ENCODE data around the gene SUSD6. TPM values are rescaled to one million over a fixed set of nuclear protein-coding genes. Genes with fewer than 3 reads are reported as not detected.

SUSD6 gene
- total RNA-seq, 1 experiment from 2014 or later = 44.7 TPM

GRCh38 chr14:69572841-69573135 lies 38.6 kb upstream of the SUSD6 start:
- H3K9me3 Mint-ChIP-seq (ENCODE audit: low read depth, unreplicated experiment) = no peaks in the 10 kb centered on the region
- peak overlapping the region; percentile 69 for H3K4me3 Mint-ChIP-seq (ENCODE audit: low read depth, unreplicated experiment)
- CTCF ChIA-PET = interaction anchor here (0.6 to 1.6 kb wide), 3 partner anchors 38 to 339 kb away, joined by 3 to 4 read pairs (median 3); no protein-coding TSS in a partner anchor
- no peak for TF ChIP-seq CTCF (IDR thresholded peaks at IDR 0.05; ENCODE audit: unreplicated experiment)
- DNase-seq = no peak
- H3K27ac Mint-ChIP-seq (ENCODE audit: unreplicated experiment) = no peak overlapping the region
- intact Hi-C loops (cut with micrococcal nuclease; ENCODE audit: unreplicated experiment) = loop anchor here (10.0 kb wide), 1 partner anchor 98 kb away; no protein-coding TSS in a partner anchor
- peaks cover 8% of the 10 kb centered on the region for H3K4me1 Mint-ChIP-seq (ENCODE audit: low read depth, unreplicated experiment)
- BruUV-seq (replicated peaks) = no TSS peak
- peaks cover 22% of the 10 kb centered on the region for H3K36me3 Mint-ChIP-seq (ENCODE audit: insufficient read depth, unreplicated experiment)
- peaks cover 81% of the 10 kb centered on the region for H3K27me3 Mint-ChIP-seq (ENCODE audit: unreplicated experiment)

GRCh38 chr14:69573205-69573830 lies 38.1 kb upstream of the SUSD6 start:
- Mint-ChIP-seq H3K27me3 (ENCODE audit: unreplicated experiment) (peaks cover 76% of the 10 kb centered on the region), H3K36me3 (ENCODE audit: insufficient read depth, unreplicated experiment) (peaks cover 22% of the 10 kb centered on the region), H3K27ac (ENCODE audit: unreplicated experiment) (no peak overlapping the region), H3K9me3 (ENCODE audit: low read depth, unreplicated experiment) (no peaks in the 10 kb centered on the region), H3K4me1 (ENCODE audit: low read depth, unreplicated experiment) (peaks cover 8% of the 10 kb centered on the region), H3K4me3 (ENCODE audit: low read depth, unreplicated experiment) (peak overlapping the region; percentile 55)
- CTCF ChIA-PET = interaction anchor here (0.6 to 1.4 kb wide), 5 partner anchors 28 to 340 kb away, joined by 3 to 6 read pairs (median 3); no protein-coding TSS in a partner anchor
- intact Hi-C loops (cut with micrococcal nuclease; ENCODE audit: unreplicated experiment) = loop anchor here (10.0 kb wide), 1 partner anchor 99 kb away; no protein-coding TSS in a partner anchor
- DNase-seq = no peak
- TF ChIP-seq CTCF (IDR thresholded peaks at IDR 0.05; ENCODE audit: unreplicated experiment) = no peak
- BruUV-seq (replicated peaks) = no TSS peak

- Mint-ChIP-seq H3K27ac (ENCODE audit: unreplicated experiment) (no peak overlapping the region), H3K4me1 (ENCODE audit: low read depth, unreplicated experiment) (peaks cover 8% of the 10 kb centered on the region), H3K4me3 (ENCODE audit: low read depth, unreplicated experiment) (peak overlapping the region; percentile 55), H3K36me3 (ENCODE audit: insufficient read depth, unreplicated experiment) (peaks cover 22% of the 10 kb centered on the region), H3K27me3 (ENCODE audit: unreplicated experiment) (peaks cover 70% of the 10 kb centered on the region), H3K9me3 (ENCODE audit: low read depth, unreplicated experiment) (no peaks in the 10 kb centered on the region)
- no TSS peak for BruUV-seq (replicated peaks)
- CTCF ChIA-PET = interaction anchor here (0.9 to 1.4 kb wide), 3 partner anchors 29 to 38 kb away, joined by 3 to 6 read pairs (median 3); no protein-coding TSS in a partner anchor
- no peak for TF ChIP-seq CTCF (IDR thresholded peaks at IDR 0.05; ENCODE audit: unreplicated experiment)
- intact Hi-C loops (cut with micrococcal nuclease; ENCODE audit: unreplicated experiment) = loop anchor here (1.0 to 10.0 kb wide), 4 partner anchors 39 to 331 kb away; no protein-coding TSS in a partner anchor
- DNase-seq = no peak
Measured at GRCh38 chr14:69573831-69574262, 37.5 kb upstream of the SUSD6 start.

- Mint-ChIP-seq H3K4me1 (ENCODE audit: low read depth, unreplicated experiment) (peaks cover 9% of the 10 kb centered on the region), H3K27ac (ENCODE audit: unreplicated experiment) (no peak within 1 kb of the TSS), H3K27me3 (ENCODE audit: unreplicated experiment) (peaks cover 65% of the 10 kb centered on the region), H3K9me3 (ENCODE audit: low read depth, unreplicated experiment) (no peaks in the 10 kb centered on the region), H3K4me3 (ENCODE audit: low read depth, unreplicated experiment) (peak within 1 kb of the TSS; percentile 55), H3K36me3 (ENCODE audit: insufficient read depth, unreplicated experiment) (peaks cover 22% of the 10 kb centered on the region)
- intact Hi-C loops (cut with micrococcal nuclease; ENCODE audit: unreplicated experiment) = loop anchor here (1.0 to 10.0 kb wide), 4 partner anchors 39 to 332 kb away; no protein-coding TSS in a partner anchor
- no TSS peak for BruUV-seq (replicated peaks)
- peak; percentile 73 for TF ChIP-seq CTCF (IDR thresholded peaks at IDR 0.05; ENCODE audit: unreplicated experiment)
- peak; percentile 79 for DNase-seq
- CTCF ChIA-PET = interaction anchor here (0.9 to 1.4 kb wide), 4 partner anchors 38 to 99 kb away, joined by 3 to 7 read pairs (median 4); no protein-coding TSS in a partner anchor
Measured at GRCh38 chr14:69574263-69574953, 37.0 kb upstream of the SUSD6 start, which contains the start of gene CCDC177. CCDC177 (minus strand) TSS chr14:69574871; CDS start chr14:69573622, 1,249 bp downstream.
